Loucy (cell line): ENCODE data around the gene UCK2.
"Not testable (repeated sequence)": the region's sequence is repeated elsewhere in the genome, so short reads cannot be mapped to it uniquely, and the experiment has no call there.

ENCODE experiments used
- EZH2phosphoT487 ChIP-seq: fragments of 200-600 bp; IDR thresholded peaks from 2 replicates; pipeline ENCODE4 v1.6.1; 2018; ENCODE audit warnings: antibody characterized with exemption, mild to moderate bottlenecking, moderate library complexity, borderline replicate concordance
- TF ChIP-seq, protein P1 (sequence below): fragments of 200-600 bp; sonication (generic); conservative IDR thresholded peaks from 2 replicates; pipeline ENCODE4 v1.5.1; 2014; ENCODE audit warnings: mild to moderate bottlenecking, antibody characterized with exemption, low read length

DNA sequence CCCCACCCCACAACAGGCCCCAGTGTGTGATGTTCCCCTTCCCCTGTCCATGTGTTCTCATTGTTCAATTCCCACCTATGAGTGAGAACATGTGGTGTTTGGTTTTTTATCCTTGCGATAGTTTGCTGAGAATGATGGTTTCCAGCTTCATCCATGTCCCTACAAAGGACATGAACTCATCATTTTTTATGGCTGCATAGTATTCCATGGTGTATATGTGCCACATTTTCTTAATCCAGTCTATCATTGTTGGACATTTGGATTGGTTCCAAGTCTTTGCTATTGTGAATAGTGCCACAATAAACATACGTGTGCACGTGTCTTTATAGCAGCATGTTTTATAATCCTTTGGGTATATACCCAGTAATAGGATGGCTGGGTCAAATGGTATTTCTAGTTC lies 49.2 kb upstream of the UCK2 start:
- TF ChIP-seq, protein P1, sequence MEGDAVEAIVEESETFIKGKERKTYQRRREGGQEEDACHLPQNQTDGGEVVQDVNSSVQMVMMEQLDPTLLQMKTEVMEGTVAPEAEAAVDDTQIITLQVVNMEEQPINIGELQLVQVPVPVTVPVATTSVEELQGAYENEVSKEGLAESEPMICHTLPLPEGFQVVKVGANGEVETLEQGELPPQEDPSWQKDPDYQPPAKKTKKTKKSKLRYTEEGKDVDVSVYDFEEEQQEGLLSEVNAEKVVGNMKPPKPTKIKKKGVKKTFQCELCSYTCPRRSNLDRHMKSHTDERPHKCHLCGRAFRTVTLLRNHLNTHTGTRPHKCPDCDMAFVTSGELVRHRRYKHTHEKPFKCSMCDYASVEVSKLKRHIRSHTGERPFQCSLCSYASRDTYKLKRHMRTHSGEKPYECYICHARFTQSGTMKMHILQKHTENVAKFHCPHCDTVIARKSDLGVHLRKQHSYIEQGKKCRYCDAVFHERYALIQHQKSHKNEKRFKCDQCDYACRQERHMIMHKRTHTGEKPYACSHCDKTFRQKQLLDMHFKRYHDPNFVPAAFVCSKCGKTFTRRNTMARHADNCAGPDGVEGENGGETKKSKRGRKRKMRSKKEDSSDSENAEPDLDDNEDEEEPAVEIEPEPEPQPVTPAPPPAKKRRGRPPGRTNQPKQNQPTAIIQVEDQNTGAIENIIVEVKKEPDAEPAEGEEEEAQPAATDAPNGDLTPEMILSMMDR = not testable (repeated sequence)
- TF ChIP-seq EZH2phosphoT487 = not testable (repeated sequence)
